C4-2B (cell line): Measurements from ENCODE around the gene KCNC1.

Experiments
- H3K27ac ChIP-seq: fragments of 450-650 bp; 2 replicates; pipeline ENCODE4 v1.5.1; 2017
- CTCF ChIP-seq: fragments of 450-650 bp; conservative IDR thresholded peaks from 2 replicates; pipeline ENCODE4 v1.5.1; 2017; ENCODE audit warnings: mild to moderate bottlenecking
- ZFX ChIP-seq: fragments of 450-650 bp; IDR thresholded peaks from 2 replicates; pipeline ENCODE4 v1.6.1; 2017

Gene KCNC1

GRCh38 chr11:17747131-17747955, 12.8 kb downstream of the KCNC1 start:
- no peak overlapping the region for H3K27ac ChIP-seq
- TF ChIP-seq ZFX (no peak), CTCF (no peak)

- TF ChIP-seq CTCF (no peak), ZFX (no peak)
- H3K27ac ChIP-seq, result no peak overlapping the region
Observed at GRCh38 chr11:17748044-17748443, 13.5 kb downstream of the KCNC1 start.

GRCh38 chr11:17748761-17749721, 14.5 kb downstream of the KCNC1 start:
- no peak overlapping the region for H3K27ac ChIP-seq
- TF ChIP-seq CTCF, result no peak
- TF ChIP-seq ZFX, result no peak

DNA sequence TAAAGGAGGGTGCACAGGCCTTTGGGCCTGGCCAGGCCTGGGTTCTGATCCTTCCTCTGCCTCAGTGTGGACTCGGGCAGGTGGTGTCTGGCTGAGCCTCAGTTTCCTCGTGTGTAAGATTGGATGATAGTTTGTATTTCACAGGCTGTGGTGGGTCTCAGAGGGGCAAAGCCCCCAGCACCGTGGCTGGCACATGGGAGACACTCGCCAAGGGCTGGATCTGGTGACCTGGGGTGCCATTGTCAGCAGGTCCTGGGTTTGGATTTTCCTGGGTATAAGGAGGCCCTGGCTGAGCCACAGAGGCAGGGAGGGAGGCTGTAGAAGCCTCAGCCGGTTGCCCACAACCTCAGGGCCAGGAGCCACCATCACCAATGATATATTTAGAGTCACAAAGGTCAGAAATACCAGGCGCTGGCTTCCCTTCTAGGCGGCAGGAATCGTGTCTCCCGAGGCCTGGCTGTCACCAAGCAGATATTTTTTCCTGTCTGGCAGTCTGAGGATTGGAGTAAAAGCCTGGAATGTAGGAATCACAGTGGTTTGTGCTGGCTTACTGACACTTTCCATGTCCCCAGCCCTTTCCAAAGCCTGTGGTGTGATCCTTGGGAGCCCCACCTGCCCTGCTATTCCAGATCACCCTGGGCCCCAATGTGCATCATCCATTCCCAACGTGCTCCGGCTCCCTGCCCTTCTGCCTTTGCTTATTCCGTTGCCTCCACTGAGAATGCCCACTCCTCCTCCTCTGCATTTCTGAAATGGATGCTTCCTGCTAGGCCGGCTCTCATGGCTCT, 15.6 kb downstream of the KCNC1 start:
- H3K27ac ChIP-seq, result no peak overlapping the region
- TF ChIP-seq ZFX (no peak), CTCF (no peak)

DNA sequence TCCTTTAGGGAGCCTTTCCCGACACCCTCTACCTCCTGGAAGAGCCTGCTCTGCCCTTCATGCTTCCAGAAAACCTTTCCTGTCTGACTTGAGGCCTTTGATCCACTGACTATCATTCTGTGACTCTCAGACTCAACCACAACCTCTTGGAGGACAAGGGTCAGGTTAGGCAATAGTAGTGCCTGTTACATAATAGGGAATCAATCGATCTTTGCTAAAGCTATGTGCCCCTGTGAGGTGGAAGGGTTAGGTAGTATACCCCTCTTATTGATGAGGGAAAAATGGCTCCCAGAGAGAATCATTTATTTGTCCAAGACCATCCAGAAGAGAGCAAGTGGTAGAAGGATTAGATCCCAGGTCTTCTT, 16.2 kb downstream of the KCNC1 start:
- TF ChIP-seq CTCF (no peak), ZFX (no peak)
- no peak overlapping the region for H3K27ac ChIP-seq

- TF ChIP-seq ZFX (no peak), CTCF (no peak)
- no peak overlapping the region for H3K27ac ChIP-seq
Observed at GRCh38 chr11:17751558-17751957, 17.0 kb downstream of the KCNC1 start.

GRCh38 chr11:17752144-17752543, 17.6 kb downstream of the KCNC1 start:
- no peak for TF ChIP-seq ZFX
- no peak for TF ChIP-seq CTCF
- H3K27ac ChIP-seq, result no peak overlapping the region
